ENCODE results near the gene RASD2.

DNA sequence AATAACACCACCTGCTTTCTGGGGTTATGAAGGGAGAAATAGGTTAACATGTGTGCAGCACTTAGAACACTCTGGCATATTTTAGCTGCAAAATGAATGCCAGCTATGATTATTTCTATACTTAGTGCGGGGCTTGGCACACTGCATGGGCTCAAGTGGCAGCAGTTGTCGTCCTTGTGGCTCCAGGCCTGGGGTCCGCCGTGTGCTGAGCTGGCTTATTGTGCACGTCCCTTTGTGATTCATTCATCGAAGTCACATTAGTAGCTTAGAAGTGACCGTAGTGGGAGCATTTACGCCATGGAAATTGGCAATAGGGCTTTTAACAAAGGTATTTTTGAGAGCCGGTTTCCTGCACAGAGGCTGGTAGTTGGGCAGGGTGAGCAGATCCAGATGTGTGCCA is 4.2 kb downstream of the RASD2 start:
- TF ChIP-seq, protein P1, sequence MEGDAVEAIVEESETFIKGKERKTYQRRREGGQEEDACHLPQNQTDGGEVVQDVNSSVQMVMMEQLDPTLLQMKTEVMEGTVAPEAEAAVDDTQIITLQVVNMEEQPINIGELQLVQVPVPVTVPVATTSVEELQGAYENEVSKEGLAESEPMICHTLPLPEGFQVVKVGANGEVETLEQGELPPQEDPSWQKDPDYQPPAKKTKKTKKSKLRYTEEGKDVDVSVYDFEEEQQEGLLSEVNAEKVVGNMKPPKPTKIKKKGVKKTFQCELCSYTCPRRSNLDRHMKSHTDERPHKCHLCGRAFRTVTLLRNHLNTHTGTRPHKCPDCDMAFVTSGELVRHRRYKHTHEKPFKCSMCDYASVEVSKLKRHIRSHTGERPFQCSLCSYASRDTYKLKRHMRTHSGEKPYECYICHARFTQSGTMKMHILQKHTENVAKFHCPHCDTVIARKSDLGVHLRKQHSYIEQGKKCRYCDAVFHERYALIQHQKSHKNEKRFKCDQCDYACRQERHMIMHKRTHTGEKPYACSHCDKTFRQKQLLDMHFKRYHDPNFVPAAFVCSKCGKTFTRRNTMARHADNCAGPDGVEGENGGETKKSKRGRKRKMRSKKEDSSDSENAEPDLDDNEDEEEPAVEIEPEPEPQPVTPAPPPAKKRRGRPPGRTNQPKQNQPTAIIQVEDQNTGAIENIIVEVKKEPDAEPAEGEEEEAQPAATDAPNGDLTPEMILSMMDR (IDR thresholded peaks at IDR 0.05 in 8 of 11, conservative IDR thresholded peaks at IDR 0.05 in 3 of 11) = no peak
- TF ChIP-seq POLR2AphosphoS5 (IDR thresholded peaks at IDR 0.05) (no peak), POLR2A (IDR thresholded peaks at IDR 0.05) (no peak)
